Epithelial cell of esophagus (primary cell): ENCODE results near the gene RSL24D1.
"Not testable (repeated sequence)": the region's sequence is repeated elsewhere in the genome, so short reads cannot be mapped to it uniquely, and the experiment has no call there.

ENCODE experiments used
- DNase-seq: peaks from one replicate; pipeline ENCODE4 v3.0.0; 2010; ENCODE audit warnings: low read depth
- H3K4me3 ChIP-seq: 2 replicates; pipeline ENCODE4 v1.5.1; 2011; ENCODE audit warnings: mild to moderate bottlenecking, low read length, control low read depth
- CTCF ChIP-seq: IDR thresholded peaks from 2 replicates; pipeline ENCODE4 v1.5.1; 2011; ENCODE audit warnings: low read depth, mild to moderate bottlenecking, low read length, control low read depth, inconsistent platforms; ENCODE audit not compliant: insufficient read depth; ENCODE audit errors: missing control alignments

Gene RSL24D1

GRCh38 chr15:55151631-55152030 is 45.1 kb downstream of the RSL24D1 start:
- no peak overlapping the region for H3K4me3 ChIP-seq
- DNase-seq: no peak
- no peak for TF ChIP-seq CTCF

DNA sequence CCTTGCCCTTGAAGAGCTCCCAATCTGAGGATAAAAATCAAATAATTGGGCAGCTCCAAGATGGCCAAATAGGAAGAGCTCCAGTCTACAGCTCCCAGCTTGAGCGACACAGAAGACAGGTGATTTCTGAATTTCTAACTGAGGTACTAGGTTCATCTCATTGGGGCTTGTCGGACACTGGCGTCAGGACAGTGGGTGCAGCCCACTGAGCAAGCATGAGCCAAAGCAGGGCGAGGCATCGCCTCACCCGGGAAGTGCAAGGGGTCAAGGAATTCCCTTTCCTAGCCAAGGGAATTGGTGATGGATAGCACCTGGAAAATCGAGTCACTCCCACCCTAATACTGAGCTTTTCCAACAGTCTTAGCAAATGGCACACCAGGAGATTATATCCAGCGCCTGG is 53.6 kb downstream of the RSL24D1 start:
- H3K4me3 ChIP-seq, DNase-seq: not testable (repeated sequence)

DNA sequence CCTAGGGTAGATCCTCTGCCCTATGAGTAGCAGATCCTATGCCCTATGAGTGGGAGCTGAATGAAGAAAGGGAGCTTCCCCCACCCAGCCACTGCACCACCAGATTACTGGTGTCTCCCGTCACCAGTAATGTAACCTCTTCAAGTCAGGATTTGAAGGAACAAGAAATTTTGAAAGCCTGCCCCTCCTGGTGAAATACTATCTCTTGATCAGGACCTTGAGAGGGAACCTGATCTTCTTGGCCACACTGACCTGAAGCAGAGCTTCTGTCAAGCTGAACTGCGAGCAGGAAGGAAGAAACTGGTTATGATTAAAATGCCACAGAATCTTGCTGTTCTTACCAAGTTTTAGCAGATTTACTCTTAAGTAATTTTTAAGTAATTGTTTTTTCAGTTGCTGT is 62.8 kb downstream of the RSL24D1 start:
- no peak overlapping the region for H3K4me3 ChIP-seq
- TF ChIP-seq CTCF: no peak
- no peak for DNase-seq

DNA sequence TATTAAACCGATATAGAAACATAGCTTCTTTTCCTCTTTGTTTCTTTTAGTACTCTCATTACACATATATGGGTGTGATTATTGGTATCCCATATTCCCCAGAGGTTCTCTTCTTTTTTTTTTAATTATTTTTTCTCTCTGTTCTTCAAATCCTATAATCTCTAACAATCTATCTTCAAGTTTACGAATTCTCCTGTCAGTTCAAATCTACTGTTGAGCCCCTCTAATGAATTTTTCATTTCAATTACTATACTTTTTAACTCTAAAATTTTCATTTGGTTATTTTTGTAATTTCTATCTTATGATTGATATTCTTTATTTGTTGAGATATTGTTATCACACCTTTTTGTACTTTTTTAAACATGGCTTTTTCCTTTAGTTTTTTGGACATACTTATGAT is 64.1 kb downstream of the RSL24D1 start:
- TF ChIP-seq CTCF: no peak
- no peak for DNase-seq
- H3K4me3 ChIP-seq: no peak overlapping the region
